ENCODE data around the gene EYS.

Gene EYS

GRCh38 chr6:64230530-64230929, 1476.5 kb downstream of the EYS start:
- DNase-seq (ENCODE audit: low read depth) = no peak

DNA sequence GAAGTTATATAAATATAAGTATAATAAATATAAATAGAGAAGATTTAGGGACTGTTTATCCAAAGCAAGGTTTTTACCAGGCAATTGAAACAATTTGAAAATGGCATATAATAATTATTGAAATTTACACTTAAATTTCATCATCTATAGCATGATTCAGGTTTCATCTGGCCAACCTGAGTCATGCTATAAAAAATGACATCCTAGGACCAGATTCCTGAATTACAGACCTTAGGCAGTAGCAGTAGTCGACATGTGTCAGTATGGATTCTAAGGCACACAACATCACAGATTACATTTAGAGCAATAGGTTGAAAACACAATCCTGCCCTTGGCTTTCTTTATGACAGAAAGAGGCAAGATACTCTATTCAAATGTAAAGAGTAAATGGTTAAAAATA, 1479.2 kb downstream of the EYS start:
- no peak for DNase-seq (ENCODE audit: low read depth)

DNA sequence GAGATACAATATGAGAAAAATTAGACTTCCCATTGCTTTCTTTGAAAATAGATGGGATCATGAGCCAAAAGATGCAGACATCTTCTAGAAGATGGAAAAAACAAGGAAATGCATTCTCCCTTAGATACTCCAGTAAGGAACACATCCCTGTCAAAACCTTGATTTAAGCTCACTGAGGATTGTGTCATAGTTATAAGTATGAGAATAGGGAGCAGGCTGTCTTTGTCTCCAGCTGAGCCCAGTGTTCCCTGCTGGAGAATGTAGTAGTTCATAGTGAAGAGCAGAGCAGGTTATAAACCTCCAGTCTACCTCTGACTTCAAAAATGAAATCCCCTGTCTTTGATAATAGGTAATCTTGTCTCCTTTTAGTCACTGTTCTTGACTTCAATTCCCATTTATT, 1481.5 kb downstream of the EYS start:
- DNase-seq (ENCODE audit: low read depth) = no peak

- DNase-seq (ENCODE audit: low read depth) = no peak
Measured at GRCh38 chr6:64224819-64225218, 1482.2 kb downstream of the EYS start.

DNA sequence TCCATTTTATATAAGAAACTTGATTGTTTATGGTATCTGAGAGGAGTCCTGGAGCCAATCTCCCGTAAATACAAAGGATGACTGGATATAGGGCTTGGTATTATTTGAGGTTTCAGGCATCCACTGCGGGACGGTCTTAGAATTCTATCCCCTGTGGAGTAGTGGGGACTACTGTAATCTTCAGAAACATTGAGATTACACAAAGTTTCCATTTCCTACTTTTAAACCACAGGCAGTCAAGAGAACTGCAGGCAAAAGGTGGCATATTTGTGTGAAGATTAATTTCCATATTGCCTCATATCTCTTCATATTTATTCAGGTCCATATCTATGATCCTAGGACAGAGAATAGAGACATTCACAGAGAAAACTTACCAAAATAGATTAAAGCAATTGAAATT, 1485.2 kb downstream of the EYS start:
- no peak for DNase-seq (ENCODE audit: low read depth)

DNA sequence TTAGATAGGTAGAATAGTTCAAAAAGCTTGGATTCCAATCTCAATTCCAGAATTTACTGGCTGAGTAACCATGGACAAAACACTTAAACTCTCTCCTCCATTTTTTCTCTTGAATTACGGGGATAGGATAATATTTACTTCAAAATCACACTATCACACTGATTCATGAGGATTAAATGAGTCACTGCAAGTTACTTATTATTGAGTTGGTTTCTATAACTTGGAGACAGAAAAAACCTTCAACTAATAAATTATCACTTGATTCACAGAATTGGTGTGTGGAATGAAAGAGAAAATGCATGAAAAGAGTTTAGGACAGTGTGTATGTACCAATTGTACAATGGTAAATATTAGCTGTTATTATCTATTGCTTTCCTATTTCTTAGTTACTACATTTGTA, 1486.2 kb downstream of the EYS start:
- DNase-seq (ENCODE audit: low read depth) = no peak

DNA sequence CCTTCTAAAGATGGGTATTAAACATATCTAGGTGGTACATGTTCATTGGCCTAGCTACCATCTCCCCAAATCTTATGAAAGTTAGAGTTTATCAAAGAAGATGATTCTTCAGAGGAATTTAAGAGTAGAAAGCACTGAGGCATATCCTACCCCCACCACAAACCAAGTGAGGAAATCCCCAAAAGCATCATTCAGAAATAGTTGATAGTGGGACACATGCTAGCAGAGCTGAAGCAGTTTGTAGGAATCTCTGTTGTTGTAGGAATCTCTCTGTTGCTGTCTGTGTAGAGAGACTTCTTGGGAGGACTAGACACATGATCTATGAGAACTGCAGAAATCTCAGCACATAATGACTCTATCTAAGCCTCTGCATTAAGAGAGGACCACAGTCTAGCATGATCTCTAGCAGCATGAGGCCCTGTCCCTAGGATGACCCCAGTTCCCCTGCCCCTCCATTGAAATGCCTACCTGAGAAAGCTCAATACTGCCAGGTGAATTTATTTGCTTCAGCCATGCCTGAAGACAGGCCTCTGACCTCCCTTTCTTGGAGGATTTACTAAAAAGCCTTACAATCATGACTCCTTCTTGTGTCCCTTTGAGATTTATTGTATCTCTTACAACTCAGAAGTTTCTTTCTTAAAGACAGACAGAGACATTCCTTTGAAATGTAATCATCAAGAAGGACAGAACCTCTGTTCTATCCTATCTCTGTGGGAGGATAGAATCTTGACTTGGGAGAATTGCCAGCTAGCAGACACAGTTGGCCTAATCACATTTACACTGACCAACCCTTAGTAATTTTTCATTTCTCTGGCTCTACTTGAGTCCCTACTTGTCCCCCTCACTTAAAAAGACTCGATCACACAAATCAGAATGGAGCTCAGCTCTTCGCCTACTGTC, 1489.1 kb downstream of the EYS start:
- no peak for DNase-seq (ENCODE audit: low read depth)

- DNase-seq (ENCODE audit: low read depth) = no peak
Measured at GRCh38 chr6:64214373-64214772, 1492.7 kb downstream of the EYS start.

DNA sequence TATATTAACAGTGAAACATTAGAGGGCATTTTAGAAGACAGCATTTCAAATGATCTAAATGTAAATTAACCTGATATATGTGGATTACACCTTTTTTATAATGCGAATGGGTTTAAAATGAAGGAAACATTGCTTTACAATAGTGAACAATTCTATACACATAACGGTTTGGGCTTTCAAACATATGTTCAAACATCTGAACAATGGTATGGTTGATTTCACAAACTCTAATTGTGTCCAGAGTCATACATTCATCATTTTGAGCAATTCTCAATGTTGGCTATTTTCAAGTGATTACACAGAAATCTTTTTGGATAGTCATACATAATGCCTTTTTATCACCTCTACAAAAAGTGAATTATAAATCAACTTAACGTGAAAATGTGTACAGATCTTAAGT, 1493.3 kb downstream of the EYS start:
- DNase-seq (ENCODE audit: low read depth) = no peak

- no peak for DNase-seq (ENCODE audit: low read depth)
Measured at GRCh38 chr6:64197246-64197645, 1509.8 kb downstream of the EYS start.

DNA sequence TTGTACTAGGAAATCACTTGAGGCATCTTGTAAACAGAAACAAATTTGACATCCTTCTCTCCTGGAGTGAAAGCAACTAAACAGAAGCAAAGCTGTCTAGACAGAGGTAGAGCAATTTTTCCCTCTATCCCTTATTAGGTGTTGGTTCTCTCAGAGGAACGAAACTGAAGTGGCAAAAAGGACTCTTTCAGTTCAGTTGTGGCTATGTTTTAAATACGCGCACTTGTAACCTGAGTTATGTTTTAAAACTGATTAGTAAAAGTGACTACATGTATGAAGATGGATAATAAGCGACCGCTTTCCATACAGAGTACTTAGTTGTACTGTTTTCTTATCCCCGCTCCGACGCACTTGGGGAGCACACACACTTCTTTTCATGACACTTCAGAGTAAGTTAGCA, 1520.4 kb downstream of the EYS start:
- no peak for DNase-seq (ENCODE audit: low read depth)

DNA sequence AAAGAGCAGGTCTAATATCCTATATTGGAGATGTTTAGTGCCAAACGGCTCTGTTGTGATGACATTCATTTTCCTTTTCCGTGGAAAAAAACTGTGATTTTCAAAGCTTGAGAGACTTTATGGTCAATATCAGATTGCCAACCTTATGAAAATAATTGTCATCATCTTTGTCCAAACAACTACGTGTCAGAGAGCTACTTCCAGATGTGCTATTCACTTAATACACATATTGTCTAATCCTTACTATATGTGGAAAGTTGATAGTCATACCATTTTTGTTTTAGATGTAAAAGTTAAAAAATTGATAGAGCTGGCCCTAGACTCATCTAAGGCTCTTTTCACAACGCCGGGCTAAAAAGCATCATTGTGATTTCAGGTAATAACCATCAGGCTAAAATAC, 1521.4 kb downstream of the EYS start:
- DNase-seq (ENCODE audit: low read depth) = no peak

DNA sequence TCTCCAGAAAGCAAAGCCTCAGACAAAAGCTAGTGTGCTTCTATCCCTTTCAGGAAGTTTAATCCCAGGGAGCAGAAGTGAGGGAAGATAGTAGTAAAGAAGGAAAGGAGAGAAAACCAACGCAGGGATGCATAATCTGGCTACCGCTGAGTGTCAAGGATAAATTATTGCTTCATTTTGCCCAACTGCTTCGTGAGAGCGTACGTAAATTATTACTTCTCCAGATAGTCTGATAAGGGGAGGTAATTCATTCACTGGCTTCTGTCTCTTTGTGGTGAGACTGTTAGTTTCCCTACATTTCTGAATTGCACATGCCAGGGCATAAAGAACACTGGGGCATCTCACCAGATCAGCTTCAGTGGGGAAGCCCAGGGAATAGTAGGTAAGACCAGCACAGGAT, 1531.7 kb downstream of the EYS start:
- DNase-seq (ENCODE audit: low read depth) = no peak

- no peak for DNase-seq (ENCODE audit: low read depth)
Measured at GRCh38 chr6:64170316-64170715, 1536.7 kb downstream of the EYS start.

- no peak for DNase-seq (ENCODE audit: low read depth)
Measured at GRCh38 chr6:64160486-64160885, 1546.5 kb downstream of the EYS start.

DNA sequence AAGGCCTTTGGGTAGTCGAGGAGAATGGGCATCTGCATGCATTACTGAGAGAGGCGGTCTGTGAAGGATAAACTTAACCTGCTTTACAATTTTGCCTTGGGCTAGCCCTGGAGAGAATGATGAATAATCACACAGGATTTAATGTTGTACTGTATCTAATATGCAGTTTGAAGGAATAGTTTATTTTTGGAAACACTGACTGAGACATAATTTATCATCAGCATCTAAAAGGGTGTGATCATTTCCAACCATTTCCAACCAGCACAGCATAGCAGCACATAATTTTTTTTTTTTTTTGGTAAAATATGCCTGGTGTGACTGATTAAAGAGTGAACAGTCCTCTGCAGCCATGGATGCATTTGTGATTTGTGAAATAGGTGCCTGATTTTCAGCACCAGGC, 1552.0 kb downstream of the EYS start:
- no peak for DNase-seq (ENCODE audit: low read depth)

DNA sequence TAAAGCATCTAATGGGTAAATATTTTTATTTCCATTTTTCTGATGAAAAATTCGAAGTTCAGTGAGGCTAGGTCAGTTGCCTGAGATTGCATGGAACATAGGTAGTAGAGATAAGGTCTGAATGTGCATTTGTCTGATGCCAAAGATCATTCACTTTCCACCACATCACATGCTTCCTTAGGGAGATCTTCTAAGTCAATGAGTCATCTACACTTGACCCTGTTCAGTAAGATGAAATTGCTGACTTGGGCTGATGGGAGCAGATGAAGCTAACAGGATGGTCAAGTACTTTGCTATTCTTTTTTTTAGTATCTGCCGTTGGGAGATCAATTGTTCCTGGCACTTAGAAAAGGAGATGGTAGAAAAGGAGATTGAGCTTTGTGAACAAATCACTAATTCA, 1560.2 kb downstream of the EYS start:
- no peak for DNase-seq (ENCODE audit: low read depth)

GRCh38 chr6:64146094-64146493, 1560.9 kb downstream of the EYS start:
- DNase-seq (ENCODE audit: low read depth) = no peak

- DNase-seq (ENCODE audit: low read depth) = no peak
Measured at GRCh38 chr6:64145658-64146057, 1561.4 kb downstream of the EYS start.

GRCh38 chr6:64143101-64143500, 1563.9 kb downstream of the EYS start:
- no peak for DNase-seq (ENCODE audit: low read depth)

DNA sequence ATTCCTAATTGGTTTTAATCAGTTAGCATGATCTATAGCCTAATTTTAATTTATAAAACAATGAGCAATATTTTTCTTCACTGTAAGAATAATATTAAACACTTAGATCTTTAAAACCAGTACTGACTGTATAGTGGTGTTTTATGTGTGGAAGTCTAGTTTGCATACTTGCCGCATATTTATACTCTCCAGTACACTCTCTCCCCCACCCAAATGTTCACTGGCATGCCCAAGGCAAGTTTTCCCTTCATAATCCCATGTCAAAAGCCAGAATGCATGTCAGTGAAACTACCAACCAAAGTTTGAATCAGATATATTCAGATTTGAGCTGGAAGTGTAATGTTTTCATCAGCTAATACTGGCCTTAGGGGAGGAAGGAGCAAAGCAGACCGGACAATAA, 1565.3 kb downstream of the EYS start:
- DNase-seq (ENCODE audit: low read depth) = no peak

DNA sequence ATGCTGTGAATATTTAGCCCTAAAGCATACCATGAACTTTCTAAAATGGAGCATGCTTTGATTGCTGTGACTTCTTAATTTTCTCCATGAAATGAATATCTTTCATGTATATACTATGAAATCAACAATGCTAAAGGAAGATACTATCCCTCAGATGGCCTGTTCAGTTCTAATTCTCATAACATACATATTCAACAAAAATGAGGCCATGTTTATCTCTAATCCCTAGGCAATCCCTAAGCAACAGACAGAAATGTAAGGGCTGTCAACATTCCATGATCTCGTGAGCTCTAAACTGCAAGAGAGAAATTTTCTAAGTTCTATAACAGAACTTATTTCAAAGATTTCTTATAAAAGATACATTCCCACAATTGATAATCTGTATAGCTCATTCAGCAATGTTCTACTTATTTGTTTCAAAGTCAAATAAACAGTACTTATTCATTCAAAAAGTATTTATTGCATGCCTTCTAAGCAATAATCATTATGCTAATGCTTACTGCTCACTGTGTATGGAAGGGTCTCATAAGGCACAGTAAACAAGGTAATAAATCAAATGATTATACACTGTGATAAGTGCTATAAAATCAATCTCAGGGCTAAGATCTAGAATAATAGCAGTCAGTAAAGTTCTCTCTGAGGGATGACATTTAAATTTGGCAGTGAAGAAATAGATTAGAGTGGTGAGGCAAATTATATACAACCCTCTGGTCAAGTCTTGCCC, 1578.6 kb downstream of the EYS start:
- DNase-seq (ENCODE audit: low read depth) = no peak

DNA sequence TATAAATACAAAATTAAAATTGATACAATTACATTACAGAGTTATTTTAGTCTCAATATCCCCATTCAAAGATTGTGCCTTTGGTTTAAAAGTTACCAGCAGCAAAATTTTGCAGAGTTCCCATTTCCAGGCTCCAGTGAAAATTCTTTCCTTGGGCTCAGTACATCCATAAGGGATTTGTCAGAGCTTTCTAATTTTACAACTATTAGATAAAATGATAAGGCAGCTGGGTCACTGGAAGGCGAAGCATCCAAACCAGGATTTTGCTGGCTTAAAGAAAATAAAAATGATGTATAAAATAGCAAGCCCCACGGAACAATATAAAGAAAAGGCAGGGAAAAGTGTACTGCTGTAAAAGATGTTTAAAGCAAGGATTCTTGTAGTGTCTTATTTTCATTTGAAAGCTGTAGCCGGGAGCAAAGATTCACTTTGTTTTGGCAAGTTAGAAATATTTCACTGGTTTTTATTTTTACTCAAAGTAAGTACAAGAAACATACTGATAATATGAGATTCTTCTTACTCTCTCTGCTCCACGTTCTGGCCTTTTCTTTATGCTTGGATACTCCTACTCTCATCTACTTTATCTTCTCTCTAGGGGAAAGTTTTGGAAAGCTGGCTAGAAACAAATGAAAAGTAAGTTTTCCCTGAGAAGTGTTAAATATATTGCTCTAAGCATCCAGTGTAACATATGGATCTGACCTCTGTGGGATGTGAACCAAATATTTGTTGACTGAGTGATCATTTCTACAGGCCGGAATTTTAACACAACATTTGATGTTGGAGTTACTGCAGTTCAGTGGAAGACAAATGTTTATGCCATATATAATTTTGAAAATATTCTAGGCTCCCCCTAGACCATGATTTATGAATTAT, 1583.0 kb downstream of the EYS start:
- DNase-seq (ENCODE audit: low read depth) = no peak

Measured in activated T-helper 1 cell treated with Interleukin-2 at 50 U/mL for 16 hours (primary cell).